MM.1S (cell line): ENCODE data around the gene RPS14.

Source experiments
- CTCF ChIP-seq: fragments of 300-600 bp; sonication (generic); IDR thresholded peaks from 2 replicates; pipeline ENCODE4 v1.5.1; 2016; ENCODE audit warnings: antibody characterized with exemption, low read length, mixed read lengths
- EZH2 ChIP-seq: fragments of 300-600 bp; sonication (generic); optimal IDR thresholded peaks from 2 replicates; pipeline ENCODE3; 2017; ENCODE audit warnings: low read depth, mild to moderate bottlenecking, antibody characterized with exemption, low read length, mixed read lengths
- EZH2phosphoT487 ChIP-seq: fragments of 300-600 bp; sonication (generic); IDR thresholded peaks from 2 replicates; pipeline ENCODE4 v1.6.1; 2018; ENCODE audit warnings: antibody characterized with exemption, low read length

- TF ChIP-seq CTCF, result no peak
- no peak for TF ChIP-seq EZH2phosphoT487
- no peak for TF ChIP-seq EZH2
Measured at GRCh38 chr5:150394912-150395687, 54.4 kb downstream of the RPS14 start.
